Rectal smooth muscle tissue (tissue), 1 donor: ENCODE results near the gene DSCAML1.

Experiments
- H3K27ac ChIP-seq: one replicate; pipeline ENCODE4 v1.7.0; 2013; ENCODE audit warnings: low read depth, low read length, inconsistent platforms
- H3K27me3 ChIP-seq: one replicate; pipeline ENCODE4 v1.7.0; 2013; ENCODE audit warnings: low read length; ENCODE audit not compliant: control insufficient read depth, insufficient read depth
- H3K36me3 ChIP-seq: one replicate; pipeline ENCODE4 v1.7.0; 2013; ENCODE audit warnings: low read length; ENCODE audit not compliant: control insufficient read depth, insufficient read depth
- H3K4me1 ChIP-seq: one replicate; pipeline ENCODE4 v1.7.0; 2013; ENCODE audit warnings: low read length; ENCODE audit not compliant: control insufficient read depth, insufficient read depth
- H3K4me3 ChIP-seq: one replicate; pipeline ENCODE4 v1.7.0; 2013; ENCODE audit warnings: low read length
- H3K9ac ChIP-seq: one replicate; pipeline ENCODE4 v1.7.0; 2013; ENCODE audit warnings: low read length

Gene DSCAML1

DNA sequence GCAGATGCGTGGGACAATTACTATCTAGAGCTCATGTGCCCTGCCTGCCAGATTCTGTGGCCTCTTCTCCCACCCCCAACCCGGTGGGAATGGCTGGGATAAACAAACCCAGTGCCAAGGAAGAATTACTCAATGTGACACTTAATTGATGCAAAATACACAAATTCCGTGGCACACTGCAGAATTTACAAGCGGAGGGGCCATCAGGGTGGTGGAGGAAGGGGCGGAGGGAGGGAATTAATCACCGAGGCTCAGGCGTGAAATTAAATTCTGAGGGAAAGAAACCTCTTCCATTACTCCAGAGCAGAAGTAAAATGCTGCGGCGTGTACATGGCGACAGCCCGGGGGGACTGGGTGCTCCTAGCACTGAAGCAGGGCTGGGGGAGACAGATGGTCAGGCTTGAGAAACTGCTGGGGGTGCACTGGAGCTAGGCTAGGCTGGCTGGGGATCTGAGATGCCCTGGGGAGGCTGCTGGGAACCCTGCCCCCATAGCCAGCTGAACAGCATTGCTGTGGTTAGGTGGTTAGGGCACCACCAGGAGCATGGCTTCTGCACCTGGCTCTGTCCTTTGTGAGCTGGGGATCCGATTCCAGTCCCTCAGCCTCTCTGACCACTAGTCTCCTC lies 268.8 kb downstream of the DSCAML1 start:
- Histone ChIP-seq H3K9ac (no peak overlapping the region), H3K4me1 (no peaks in the 10 kb centered on the region), H3K4me3 (no peak overlapping the region), H3K27ac (no peak overlapping the region), H3K27me3 (no peaks in the 10 kb centered on the region), H3K36me3 (no peaks in the 10 kb centered on the region)

DNA sequence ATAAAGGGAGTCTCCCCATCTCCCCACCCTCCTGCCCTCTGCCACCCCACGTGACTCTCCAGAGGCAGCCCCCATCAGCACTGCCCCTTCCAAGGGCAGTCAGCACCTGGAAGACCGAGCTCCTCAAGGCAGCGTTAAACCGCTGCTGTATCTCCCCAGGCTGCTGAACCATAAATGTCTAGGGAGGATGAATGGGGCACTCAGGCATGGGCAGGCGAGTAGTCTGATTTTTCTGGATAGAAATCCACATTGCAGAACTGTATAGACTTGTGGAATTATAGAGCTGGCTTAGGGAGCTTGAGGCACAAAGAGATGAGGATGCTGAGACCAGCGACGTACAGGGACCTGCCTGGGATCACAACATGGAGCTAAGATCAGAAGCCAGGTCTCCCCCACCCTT lies 269.7 kb downstream of the DSCAML1 start:
- H3K4me1 ChIP-seq, result no peaks in the 10 kb centered on the region
- H3K36me3 ChIP-seq, result no peaks in the 10 kb centered on the region
- H3K9ac ChIP-seq, result no peak overlapping the region
- H3K27ac ChIP-seq, result no peak overlapping the region
- no peaks in the 10 kb centered on the region for H3K27me3 ChIP-seq
- H3K4me3 ChIP-seq, result no peak overlapping the region

DNA sequence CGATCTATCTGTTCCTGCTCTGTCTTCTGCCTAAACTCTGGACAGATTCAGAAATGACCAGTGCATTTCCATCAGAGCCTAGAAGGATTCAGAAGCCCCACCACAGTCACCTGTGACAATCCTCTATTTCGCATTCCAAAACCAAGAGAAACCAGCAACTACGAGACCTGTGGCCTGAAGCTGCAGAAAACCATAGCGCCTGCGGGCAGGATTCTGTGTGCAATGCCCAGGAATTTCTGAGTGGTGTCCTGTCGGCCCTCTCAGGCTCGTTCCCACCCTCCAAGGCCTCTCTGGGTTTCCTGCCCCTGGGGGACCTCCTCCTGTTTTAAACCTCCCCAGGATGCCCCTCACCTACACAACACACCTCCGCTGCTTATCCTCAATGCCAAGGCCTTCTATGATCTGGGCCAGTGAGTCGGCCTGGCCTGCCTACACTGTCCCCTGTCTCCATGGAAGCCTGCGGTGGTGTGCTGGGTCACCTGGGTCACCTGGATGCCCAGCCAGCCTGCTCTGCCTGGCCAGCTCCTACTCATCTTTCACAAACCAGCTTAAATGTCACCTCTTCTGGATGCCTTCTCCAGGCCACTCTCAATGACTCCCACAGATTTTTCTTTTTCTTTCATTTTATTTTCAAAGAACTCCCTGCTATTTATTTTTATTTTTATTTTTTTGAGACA lies 271.0 kb downstream of the DSCAML1 start:
- no peak overlapping the region for H3K9ac ChIP-seq
- no peaks in the 10 kb centered on the region for H3K27me3 ChIP-seq
- H3K4me1 ChIP-seq, result no peaks in the 10 kb centered on the region
- no peaks in the 10 kb centered on the region for H3K36me3 ChIP-seq
- no peak overlapping the region for H3K27ac ChIP-seq
- H3K4me3 ChIP-seq, result no peak overlapping the region

DNA sequence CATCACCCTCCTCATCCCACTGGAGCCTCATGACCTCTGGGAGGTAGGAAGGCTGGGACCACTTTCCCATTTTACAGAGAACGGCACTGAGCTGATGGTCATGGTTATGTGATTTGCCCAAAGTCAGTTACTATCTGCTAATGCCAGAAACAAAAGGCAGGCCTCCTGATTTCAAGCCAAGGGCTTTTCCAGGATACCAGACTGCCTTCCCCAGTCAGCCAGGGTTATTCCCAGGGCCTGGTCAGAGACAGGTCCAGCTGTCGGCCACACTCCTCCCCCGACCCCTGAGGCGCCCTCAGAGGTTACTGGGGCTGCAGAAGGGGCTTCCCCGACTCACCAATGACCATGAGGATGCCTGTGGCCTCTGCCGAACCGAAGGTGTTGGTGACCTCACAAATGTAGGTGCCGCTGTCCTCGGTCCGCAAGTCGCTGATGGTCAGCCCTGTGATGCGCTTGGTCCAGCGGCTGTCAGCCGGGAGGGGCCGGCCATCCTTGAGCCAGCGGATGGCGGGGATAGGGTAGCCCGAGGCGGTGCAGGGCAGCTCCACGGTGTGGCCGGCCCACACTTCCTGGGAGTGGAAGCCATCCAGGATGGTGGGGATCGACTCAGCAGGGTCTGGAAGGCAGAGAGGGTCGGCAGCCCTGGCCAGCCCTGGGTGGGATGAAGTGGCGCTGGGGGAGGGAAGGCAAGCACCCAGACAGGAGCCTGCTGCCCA lies 272.4 kb downstream of the DSCAML1 start:
- Histone ChIP-seq H3K36me3 (no peaks in the 10 kb centered on the region), H3K4me3 (no peak overlapping the region), H3K27me3 (no peaks in the 10 kb centered on the region), H3K4me1 (no peaks in the 10 kb centered on the region), H3K9ac (no peak overlapping the region), H3K27ac (no peak overlapping the region)

DNA sequence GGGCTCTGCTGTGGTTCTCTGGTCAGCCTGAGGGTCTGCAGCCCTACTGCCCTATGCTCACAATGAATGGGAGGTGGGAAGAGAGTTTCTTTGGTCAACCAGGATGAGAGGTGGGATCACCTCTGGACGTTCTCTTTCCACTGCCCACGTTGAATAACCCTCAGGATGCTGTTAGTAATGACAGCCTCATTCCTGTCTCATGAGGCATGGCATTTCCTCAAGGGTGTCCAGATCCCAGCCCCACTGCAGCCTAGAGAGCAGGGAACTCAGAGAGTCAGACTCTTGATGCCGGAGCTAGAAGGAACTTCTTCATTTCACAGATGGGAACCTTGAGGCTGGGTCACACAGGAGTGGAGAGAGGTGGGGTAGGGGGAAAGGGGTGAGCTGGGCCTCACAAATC lies 273.3 kb downstream of the DSCAML1 start:
- Histone ChIP-seq H3K9ac (no peak overlapping the region), H3K36me3 (no peaks in the 10 kb centered on the region), H3K27ac (no peak overlapping the region), H3K27me3 (no peaks in the 10 kb centered on the region), H3K4me1 (no peaks in the 10 kb centered on the region), H3K4me3 (no peak overlapping the region)

DNA sequence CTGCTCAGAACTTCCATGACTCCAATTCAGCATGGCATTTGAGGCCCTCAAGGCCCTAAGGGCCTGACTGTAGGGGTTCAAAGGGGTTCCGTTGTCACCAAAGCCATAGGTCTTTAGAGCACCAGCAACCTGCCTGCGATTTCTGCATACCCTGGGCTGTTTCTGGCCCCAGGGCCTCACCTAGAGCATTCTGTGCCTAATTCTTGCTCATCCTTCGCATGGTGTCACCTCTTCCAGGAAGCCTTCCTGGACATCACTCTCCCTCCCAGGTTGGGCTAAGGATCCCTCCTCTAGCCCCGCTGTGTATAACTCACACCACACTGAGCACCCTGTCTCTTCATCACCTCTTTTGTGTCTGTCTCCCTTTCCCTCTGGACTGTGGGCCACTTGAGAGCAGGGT lies 275.0 kb downstream of the DSCAML1 start:
- Histone ChIP-seq H3K27me3 (no peaks in the 10 kb centered on the region), H3K9ac (no peak overlapping the region), H3K4me1 (no peaks in the 10 kb centered on the region), H3K27ac (no peak overlapping the region), H3K4me3 (no peak overlapping the region), H3K36me3 (no peaks in the 10 kb centered on the region)

DNA sequence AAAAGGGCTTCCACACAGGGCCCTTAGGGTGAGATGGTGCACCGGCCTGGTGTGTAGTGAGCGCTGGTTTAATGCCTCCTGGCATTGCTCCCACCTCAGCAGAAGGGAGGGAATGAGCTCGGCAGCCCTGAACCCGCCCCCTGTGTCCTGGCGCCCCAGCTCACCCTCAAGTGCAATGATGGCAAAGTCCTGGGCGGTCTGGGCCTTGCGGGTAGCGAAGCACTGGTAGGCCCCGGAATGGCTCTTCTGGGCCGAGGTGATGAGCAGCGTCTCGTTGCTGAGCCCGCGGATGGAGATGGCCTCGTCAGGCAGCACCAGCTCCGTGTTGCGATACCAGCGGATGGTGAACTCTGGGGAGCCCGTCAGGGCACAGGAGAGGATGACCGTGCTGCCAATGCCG lies 276.1 kb downstream of the DSCAML1 start:
- Histone ChIP-seq H3K9ac (no peak overlapping the region), H3K36me3 (no peaks in the 10 kb centered on the region), H3K27me3 (no peaks in the 10 kb centered on the region), H3K4me1 (no peaks in the 10 kb centered on the region), H3K4me3 (no peak overlapping the region), H3K27ac (no peak overlapping the region)

DNA sequence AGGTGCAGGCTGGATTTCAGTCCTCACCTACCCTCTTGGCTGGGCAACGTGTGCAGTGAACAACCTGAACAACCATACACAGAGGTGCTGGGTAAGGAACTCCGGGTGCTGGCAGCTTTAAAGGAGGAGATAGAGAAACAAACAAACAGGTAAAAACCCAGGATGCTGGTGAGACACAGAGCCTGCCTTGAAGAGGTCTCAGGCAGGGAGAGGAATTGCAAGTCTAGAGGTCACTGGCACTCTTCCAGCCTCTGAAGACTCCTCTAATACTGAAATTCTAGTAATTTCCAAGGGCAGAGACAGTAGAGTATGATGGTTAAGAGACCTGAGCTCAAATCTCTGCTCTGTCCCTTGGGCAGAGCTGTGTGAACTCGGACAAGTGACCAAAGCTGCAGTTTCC lies 276.8 kb downstream of the DSCAML1 start:
- Histone ChIP-seq H3K9ac (no peak overlapping the region), H3K4me1 (no peaks in the 10 kb centered on the region), H3K4me3 (no peak overlapping the region), H3K27me3 (no peaks in the 10 kb centered on the region), H3K27ac (no peak overlapping the region), H3K36me3 (no peaks in the 10 kb centered on the region)

DNA sequence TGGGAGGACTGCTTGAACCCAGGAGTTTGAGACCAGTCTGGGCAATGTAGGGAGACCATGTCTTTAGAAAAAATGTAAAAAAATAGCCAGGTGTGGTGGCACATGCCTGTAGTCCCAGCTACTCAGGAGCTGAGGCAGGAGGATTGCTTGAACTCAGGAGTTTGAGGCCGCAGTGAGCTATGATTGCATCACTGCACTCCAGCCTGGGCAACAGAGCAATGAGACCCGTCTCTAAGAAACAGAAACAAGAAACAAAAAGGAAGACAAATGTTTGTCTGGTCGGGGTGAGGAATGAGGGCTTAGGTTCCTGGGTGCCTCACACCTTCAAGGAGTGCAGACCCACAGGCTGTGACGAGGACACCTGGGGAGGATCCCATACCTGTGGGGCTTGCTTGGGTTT lies 277.4 kb downstream of the DSCAML1 start:
- Histone ChIP-seq H3K27ac (no peak overlapping the region), H3K36me3 (no peaks in the 10 kb centered on the region), H3K4me3 (no peak overlapping the region), H3K9ac (no peak overlapping the region), H3K4me1 (no peaks in the 10 kb centered on the region), H3K27me3 (no peaks in the 10 kb centered on the region)

DNA sequence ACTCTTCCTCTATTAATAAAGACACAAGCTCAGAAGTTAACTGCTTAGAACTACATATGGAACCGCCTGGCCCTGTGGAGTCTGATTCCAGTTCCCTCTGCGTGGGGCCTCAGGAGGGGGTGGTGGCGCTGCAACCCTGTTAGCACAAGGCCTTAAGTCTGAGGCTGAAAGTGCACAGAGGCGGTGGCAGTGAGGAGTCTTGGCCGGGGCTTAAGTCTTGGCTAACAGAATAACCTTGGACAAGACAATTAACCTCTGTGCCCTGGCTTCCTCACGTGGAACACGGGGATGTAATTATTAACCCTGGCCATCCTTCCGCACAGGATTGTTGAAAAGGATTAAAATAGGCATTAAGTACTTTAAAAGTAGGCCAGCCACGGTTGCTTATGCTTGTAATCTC lies 277.8 kb downstream of the DSCAML1 start:
- Histone ChIP-seq H3K27me3 (no peaks in the 10 kb centered on the region), H3K4me3 (no peak overlapping the region), H3K27ac (no peak overlapping the region), H3K36me3 (no peaks in the 10 kb centered on the region), H3K9ac (no peak overlapping the region), H3K4me1 (no peaks in the 10 kb centered on the region)

DNA sequence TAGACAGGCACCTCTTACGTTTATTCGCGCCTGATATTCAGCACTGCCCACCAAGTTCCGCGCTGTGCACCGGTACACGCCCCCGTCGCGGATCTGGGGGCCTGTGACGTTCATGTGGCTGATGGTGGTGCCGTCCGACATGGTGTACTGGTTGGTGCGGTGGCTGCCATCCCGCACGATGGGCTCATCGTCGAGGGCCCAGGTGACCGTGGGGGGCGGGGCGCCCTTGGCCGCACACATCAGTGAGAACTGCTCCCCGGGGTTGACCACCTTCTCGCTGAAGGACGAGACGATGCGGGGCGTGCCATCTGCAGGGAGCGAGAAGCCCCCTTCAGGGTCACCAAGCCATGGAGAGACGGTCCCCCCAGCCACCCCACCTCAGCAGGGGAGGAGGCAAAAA lies 278.6 kb downstream of the DSCAML1 start:
- Histone ChIP-seq H3K4me3 (no peak overlapping the region), H3K4me1 (no peaks in the 10 kb centered on the region), H3K27ac (no peak overlapping the region), H3K36me3 (no peaks in the 10 kb centered on the region), H3K9ac (no peak overlapping the region), H3K27me3 (no peaks in the 10 kb centered on the region)

DNA sequence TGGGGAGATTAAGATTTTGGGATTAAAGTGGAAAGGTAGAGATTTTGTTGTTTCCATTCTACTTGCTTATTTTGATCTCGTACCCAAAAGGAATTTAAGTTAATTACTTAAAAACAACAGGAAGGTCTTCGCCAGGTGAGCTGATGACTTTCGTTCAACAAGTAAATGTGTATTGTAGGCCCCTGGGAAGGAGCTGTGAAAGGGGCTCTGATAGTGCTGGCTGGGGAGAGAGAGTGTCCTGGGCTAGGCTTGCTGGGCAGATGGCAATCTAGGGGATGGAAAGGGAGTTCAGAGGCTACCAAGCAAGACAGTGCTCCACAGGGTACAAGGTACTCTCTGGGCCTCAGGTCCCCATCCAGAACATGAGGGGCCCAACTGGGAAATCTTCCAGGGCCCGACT lies 279.9 kb downstream of the DSCAML1 start:
- H3K36me3 ChIP-seq, result no peaks in the 10 kb centered on the region

More for the DNA sequence above, 279.9 kb downstream of the DSCAML1 start:
- Histone ChIP-seq H3K4me3 (no peak overlapping the region), H3K4me1 (no peaks in the 10 kb centered on the region), H3K27me3 (no peaks in the 10 kb centered on the region), H3K27ac (no peak overlapping the region), H3K9ac (no peak overlapping the region)
